Endodermal cell (in vitro differentiated cells): ENCODE data around the gene COIL. TPM values are rescaled to one million over a fixed set of nuclear protein-coding genes. Genes with fewer than 3 reads are reported as not detected.

Experiments used
- DNase-seq: peaks from one replicate; pipeline ENCODE4 v3.0.0-alpha.2; 2017
- H3K27ac ChIP-seq: 2 replicates; pipeline ENCODE4 v1.5.1; 2013; ENCODE audit warnings: mild to moderate bottlenecking, low read depth, low read length, moderate library complexity
- H3K27me3 ChIP-seq: 2 replicates; pipeline ENCODE4 v1.6.1; 2013; ENCODE audit warnings: mild to moderate bottlenecking, low read length, moderate library complexity; ENCODE audit not compliant: insufficient read depth, control insufficient read depth, poor library complexity, severe bottlenecking
- H3K36me3 ChIP-seq: 2 replicates; pipeline ENCODE4 v1.7.0; 2013; ENCODE audit warnings: mild to moderate bottlenecking, low read length, moderate library complexity; ENCODE audit not compliant: control insufficient read depth, insufficient read depth
- H3K4me1 ChIP-seq: one replicate; pipeline ENCODE4 v1.7.0; 2013; ENCODE audit warnings: low read length; ENCODE audit not compliant: control insufficient read depth, insufficient read depth
- H3K4me3 ChIP-seq: 2 replicates; pipeline ENCODE4 v1.5.1; 2013; ENCODE audit warnings: mild to moderate bottlenecking, low read length, moderate library complexity
- H3K9ac ChIP-seq: 2 replicates; pipeline ENCODE4 v1.6.1; 2013; ENCODE audit warnings: mild to moderate bottlenecking, low read length, moderate library complexity; ENCODE audit not compliant: poor library complexity, severe bottlenecking; ENCODE audit errors: extremely low read depth
- H3K9me3 ChIP-seq: 2 replicates; pipeline ENCODE4 v1.6.1; 2013; ENCODE audit warnings: mild to moderate bottlenecking, low read length, moderate library complexity; ENCODE audit not compliant: control insufficient read depth
- H3K27ac Mint-ChIP-seq: 2 replicates; pipeline ENCODE4 v1.8.0; 2020; ENCODE audit warnings: mixed read lengths
- H3K27me3 Mint-ChIP-seq: 2 replicates; pipeline ENCODE4 v1.8.0; 2021; ENCODE audit warnings: mild to moderate bottlenecking, mixed read lengths; ENCODE audit not compliant: insufficient read depth
- H3K36me3 Mint-ChIP-seq: 2 replicates; pipeline ENCODE4 v1.8.0; 2020; ENCODE audit warnings: low read depth, mixed read lengths
- H3K4me1 Mint-ChIP-seq: 2 replicates; pipeline ENCODE4 v1.8.0; 2020; ENCODE audit warnings: mixed read lengths
- H3K4me3 Mint-ChIP-seq: 2 replicates; pipeline ENCODE4 v1.8.0; 2020; ENCODE audit warnings: mild to moderate bottlenecking, moderate library complexity, mixed read lengths
- H3K9me3 Mint-ChIP-seq: 2 replicates; pipeline ENCODE4 v1.8.0; 2020; ENCODE audit warnings: mild to moderate bottlenecking, mixed read lengths
- WGBS, 2 experiments: methylation state at CpG; one replicate each; pipeline versions ENCODE4 v1.1.5 to v1.1.7; 2013; ENCODE audit warnings: missing lambda C conversion rate in 2 of 2, mixed read lengths in 1 of 2; ENCODE audit not compliant: insufficient coverage in 1 of 2, insufficient read length in 1 of 2; 5-methylcytosine and 5-hydroxymethylcytosine counted together
- total RNA-seq, 2 donors: library from RNA; stranded (reverse); fragmentation: NEBNext Ultra II Directional in 1 of 2; extraction: Animal tissue kit (Norgen Biotek cat#: 25700) in 1 of 2; gene quantifications; 2 replicates in 1 of 2; 3 replicates in 1 of 2; pipeline ENCODE4 v1.2.1, GENCODE V29; 2021
- TF ChIP-seq, protein P1 (sequence below): fragments of 200-600 bp; sonication (generic); conservative IDR thresholded peaks from 2 replicates; pipeline ENCODE4 v1.5.0; 2021; ENCODE audit warnings: antibody characterized with exemption, mild to moderate bottlenecking

Gene COIL
- total RNA-seq, 2 donors from 2014 or later: 18.2 to 19.2 TPM

DNA sequence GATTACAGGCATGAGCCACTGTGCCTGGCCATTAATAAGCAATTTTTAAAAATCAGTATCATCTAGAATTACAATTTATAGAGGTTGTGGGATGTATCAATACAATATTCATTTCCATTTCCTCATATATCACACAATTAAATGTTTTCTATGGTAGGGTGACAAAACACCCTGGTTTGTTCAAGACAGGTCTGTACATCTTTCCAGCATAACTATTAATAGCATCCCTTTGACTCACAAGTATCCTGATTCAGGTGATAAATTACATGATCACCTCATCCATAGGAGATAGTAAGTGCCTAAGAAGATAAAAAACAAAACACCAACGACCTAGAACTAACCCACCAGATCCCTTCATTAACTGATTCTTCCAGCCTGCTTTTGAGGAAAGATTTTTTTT is 13.1 kb downstream of the COIL start:
- Histone ChIP-seq H3K4me1 (no peaks in the 10 kb centered on the region), H3K27me3 (no peaks in the 10 kb centered on the region), H3K9ac (no peak overlapping the region), H3K36me3 (peaks cover 70% of the 10 kb centered on the region), H3K9me3 (no peaks in the 10 kb centered on the region), H3K27ac (no peak overlapping the region), H3K4me3 (no peak overlapping the region)
- 80% methylated on average over 1 of the region's 1 CpG; no CpG with 5 or more reads in 1 of the 2 experiments for WGBS, 2 experiments
- Mint-ChIP-seq H3K27ac (no peak overlapping the region), H3K27me3 (no peaks in the 10 kb centered on the region), H3K9me3 (no peaks in the 10 kb centered on the region), H3K4me1 (no peaks in the 10 kb centered on the region), H3K4me3 (no peak overlapping the region), H3K36me3 (peaks cover 67% of the 10 kb centered on the region)
- no peak for DNase-seq
- TF ChIP-seq, protein P1, sequence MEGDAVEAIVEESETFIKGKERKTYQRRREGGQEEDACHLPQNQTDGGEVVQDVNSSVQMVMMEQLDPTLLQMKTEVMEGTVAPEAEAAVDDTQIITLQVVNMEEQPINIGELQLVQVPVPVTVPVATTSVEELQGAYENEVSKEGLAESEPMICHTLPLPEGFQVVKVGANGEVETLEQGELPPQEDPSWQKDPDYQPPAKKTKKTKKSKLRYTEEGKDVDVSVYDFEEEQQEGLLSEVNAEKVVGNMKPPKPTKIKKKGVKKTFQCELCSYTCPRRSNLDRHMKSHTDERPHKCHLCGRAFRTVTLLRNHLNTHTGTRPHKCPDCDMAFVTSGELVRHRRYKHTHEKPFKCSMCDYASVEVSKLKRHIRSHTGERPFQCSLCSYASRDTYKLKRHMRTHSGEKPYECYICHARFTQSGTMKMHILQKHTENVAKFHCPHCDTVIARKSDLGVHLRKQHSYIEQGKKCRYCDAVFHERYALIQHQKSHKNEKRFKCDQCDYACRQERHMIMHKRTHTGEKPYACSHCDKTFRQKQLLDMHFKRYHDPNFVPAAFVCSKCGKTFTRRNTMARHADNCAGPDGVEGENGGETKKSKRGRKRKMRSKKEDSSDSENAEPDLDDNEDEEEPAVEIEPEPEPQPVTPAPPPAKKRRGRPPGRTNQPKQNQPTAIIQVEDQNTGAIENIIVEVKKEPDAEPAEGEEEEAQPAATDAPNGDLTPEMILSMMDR: no peak

DNA sequence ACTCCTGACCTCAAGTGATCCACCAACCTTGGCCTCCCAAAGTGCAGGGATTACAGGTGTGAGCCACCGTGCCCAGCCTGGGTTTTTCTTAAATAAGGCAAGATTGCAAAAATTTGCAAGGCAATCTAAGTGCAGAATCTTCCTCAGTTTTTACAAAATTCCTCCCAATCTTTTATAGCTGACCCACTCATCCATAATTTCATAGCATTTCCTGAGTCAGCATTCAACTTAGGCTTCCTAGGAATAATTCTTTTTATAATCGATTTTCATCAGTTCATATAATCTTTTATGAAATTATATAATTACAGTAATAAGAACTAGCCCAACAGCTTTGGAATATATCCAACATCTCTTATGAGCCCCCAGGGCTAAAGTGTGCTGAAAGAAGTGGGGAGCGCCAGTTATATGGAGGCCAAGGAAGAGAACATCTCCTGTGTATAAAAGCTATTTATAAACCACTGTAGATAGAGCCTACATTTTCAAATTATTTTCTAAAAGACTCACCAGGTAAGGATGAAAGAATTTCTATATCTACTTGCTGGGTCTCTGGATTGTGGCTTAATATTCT is 14.8 kb downstream of the COIL start:
- Mint-ChIP-seq H3K4me3 (no peak overlapping the region), H3K27ac (no peak overlapping the region), H3K4me1 (no peaks in the 10 kb centered on the region), H3K27me3 (no peaks in the 10 kb centered on the region), H3K9me3 (no peaks in the 10 kb centered on the region), H3K36me3 (peaks cover 81% of the 10 kb centered on the region)
- H3K9ac ChIP-seq: no peak overlapping the region
- DNase-seq: no peak
- no peaks in the 10 kb centered on the region for H3K4me1 ChIP-seq
- H3K9me3 ChIP-seq: no peaks in the 10 kb centered on the region
- peaks cover 81% of the 10 kb centered on the region for H3K36me3 ChIP-seq
- H3K27me3 ChIP-seq: no peaks in the 10 kb centered on the region
- TF ChIP-seq, protein P1: no peak
- no peak overlapping the region for H3K4me3 ChIP-seq
- H3K27ac ChIP-seq: no peak overlapping the region
- WGBS, 2 experiments: 93 to 100% methylated on average over 1 to 2 of the region's 3 CpGs

DNA sequence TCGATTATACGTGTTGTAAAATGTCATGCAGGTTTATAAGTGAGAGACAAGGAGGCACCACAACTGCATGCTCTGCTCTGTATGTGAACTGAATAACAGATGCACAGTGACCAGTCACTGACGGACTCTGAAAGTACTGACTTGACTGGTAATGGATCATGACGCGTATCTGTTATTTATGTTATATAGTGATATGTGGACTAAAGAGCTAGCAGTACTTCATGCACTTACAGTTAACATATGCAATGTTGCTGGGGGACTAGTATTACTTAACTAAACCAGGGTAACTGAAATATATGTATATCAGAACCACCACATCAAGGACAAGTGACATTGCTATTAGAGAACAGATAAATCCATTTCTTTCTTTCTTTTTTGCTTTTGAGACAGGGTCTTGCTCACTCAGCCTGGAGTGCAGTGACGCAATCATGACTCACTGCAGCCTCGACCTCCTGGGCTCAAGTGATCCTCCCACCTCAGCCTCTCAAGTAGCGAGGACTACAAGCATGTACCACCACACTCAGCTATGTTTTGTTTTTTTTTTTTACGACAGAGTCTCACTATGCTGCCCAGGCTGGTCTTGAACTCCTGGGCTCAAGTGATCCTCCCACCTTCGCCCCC is 17.2 kb downstream of the COIL start:
- Histone ChIP-seq H3K9ac (no peak overlapping the region), H3K27ac (no peak overlapping the region), H3K4me3 (no peak overlapping the region), H3K9me3 (no peaks in the 10 kb centered on the region), H3K4me1 (no peaks in the 10 kb centered on the region), H3K36me3 (peaks cover 64% of the 10 kb centered on the region), H3K27me3 (no peaks in the 10 kb centered on the region)
- no peaks in the 10 kb centered on the region for H3K4me1 Mint-ChIP-seq
- 93 to 94% methylated on average over 8 to 10 of the region's 10 CpGs for WGBS, 2 experiments
- H3K27me3 Mint-ChIP-seq: no peaks in the 10 kb centered on the region
- TF ChIP-seq, protein P1: no peak
- H3K27ac Mint-ChIP-seq: no peak overlapping the region
- peak; percentile 23 for DNase-seq
- H3K36me3 Mint-ChIP-seq: peaks cover 76% of the 10 kb centered on the region
- no peak overlapping the region for H3K4me3 Mint-ChIP-seq
- no peaks in the 10 kb centered on the region for H3K9me3 Mint-ChIP-seq
